Measurements from ENCODE around the gene TP73.

DNA sequence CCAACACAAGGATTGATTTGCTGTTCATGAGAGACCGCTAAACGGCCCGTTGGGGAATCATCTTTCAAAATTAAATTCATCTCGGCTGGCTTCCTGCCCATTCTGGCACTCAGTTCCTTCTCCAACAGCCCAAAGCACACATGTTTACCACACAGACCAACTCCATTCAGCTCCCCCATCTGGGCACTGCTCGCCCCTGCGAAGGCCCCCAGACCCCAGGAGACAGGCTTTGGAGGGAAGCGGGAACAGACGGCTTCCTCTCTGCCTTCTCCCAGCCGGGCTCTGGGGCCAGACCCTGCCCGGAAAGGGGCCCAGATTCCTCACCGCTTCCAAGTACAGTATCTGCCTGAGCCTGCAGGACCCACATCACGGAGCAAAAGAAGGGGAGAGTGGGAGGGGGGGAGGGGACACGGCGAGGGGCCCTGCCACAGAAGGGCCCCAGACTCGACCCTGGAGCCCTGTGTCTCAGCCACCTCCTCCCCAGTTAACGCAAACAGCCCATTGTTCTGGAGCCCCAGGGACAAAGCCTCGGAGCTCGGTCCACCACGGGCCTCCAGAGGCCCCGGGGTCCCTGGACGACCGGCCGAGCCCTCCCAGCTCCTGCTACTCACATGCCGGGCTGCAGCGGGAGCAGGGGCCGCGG lies 41.7 kb upstream of the TP73 start:
- TF ChIP-seq EZH2phosphoT487 (IDR thresholded peaks at IDR 0.05; ENCODE audit: low read depth) (no peak), CTCF (IDR thresholded peaks at IDR 0.05; ENCODE audit: low read depth, low read length) (no peak)
